Activated T-cell treated with anti-CD3 and anti-CD28 coated beads, Interleukin-2, amount 50 U/mL, for 48 hours (primary cell): ENCODE results near the gene CS.
"Not testable (repeated sequence)": the region's sequence is repeated elsewhere in the genome, so short reads cannot be mapped to it uniquely, and the experiment has no call there.

ENCODE experiments used
- DNase-seq, 2 experiments: peaks; one replicate each; pipeline ENCODE4 v3.0.0-alpha.2; 2020

Gene CS

DNA sequence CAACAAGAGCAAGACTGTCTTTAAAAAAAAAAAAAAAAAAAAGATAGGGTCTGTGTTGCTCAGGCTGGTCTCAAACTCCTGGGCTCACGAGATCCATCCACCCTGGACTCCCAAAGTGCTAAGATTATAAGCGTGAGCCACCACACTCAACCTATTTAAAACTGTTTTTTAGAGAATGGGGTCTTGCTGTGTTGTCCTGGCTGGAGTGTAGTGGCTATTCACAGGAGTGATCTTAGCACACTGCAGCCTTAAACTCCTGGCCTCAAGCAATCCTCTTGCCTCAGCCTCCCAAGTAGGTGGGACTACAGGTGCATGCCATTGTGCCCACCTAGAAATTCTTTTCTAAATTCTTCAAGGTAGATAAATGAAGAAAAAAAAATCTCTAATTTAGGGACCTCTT lies 25.8 kb downstream of the CS start:
- no peak for DNase-seq

DNA sequence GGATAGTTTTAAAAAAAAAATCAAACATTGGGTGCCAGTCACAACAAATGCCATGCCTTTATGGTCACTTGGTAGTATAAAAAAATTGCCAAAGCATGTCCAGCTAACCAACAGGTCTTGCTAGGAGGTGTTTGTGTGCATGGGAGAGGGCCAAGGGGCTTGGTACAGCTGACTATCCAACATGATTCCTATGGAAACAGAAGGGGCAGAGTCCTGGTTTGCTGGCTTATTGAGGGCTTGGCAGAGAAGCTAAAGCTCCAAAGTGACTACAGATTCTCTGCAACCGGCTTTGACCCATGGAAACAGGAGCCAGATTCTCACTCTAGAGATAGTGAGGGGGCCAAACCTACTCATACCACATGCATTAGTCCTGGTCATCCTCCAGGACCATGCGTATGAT lies 27.7 kb downstream of the CS start:
- DNase-seq, result not testable (repeated sequence)

DNA sequence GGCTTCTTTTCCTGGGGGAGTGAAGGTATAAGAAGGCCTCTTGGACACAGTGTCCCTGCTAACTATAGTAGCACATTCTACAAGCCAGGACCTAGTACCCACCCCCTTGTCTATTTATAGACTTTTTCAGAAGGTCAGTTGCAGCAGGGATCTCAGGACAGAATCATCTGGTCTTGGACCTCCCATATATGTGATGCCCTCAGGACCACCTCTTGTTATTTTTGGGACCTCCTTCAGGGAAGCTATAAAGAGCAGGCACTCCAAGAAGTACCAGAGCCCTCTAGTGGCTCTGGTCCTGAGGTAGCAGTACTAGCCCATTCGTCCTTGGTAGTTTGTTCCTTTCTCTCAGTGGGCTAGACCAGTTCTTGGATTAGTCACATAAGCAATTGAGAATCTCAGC lies 29.1 kb downstream of the CS start:
- no peak for DNase-seq

DNA sequence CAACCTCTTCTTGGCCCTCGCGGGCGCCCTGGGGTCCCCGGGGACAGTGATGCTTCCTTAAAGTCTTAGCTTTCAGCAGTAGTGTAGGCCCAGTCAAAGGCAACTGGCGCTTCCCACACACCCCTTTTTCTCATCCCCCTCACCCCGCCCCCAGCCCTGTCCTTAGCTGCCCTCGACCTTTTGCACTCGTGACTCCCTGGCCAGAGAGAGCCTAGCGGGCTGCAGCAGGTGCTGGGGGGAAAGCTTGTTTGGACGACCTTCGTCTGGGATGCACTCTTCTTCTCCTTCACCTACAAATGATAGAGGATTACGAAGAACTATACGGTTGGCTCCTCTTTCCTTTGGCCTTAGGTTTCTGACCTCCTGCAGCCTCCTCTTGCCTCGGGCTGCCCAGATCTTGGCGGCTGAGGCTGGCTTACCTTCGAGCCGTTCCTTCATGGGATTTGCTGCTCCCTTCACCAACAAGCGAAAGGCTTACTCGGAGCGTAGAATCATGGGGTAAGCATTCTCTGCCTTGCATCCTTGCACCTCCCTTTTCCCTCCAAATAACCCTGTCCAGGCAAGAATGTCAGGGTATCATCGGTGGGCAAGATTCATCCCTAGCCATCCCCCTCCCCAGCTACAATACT lies 32.6 kb downstream of the CS start:
- DNase-seq, result no peak

DNA sequence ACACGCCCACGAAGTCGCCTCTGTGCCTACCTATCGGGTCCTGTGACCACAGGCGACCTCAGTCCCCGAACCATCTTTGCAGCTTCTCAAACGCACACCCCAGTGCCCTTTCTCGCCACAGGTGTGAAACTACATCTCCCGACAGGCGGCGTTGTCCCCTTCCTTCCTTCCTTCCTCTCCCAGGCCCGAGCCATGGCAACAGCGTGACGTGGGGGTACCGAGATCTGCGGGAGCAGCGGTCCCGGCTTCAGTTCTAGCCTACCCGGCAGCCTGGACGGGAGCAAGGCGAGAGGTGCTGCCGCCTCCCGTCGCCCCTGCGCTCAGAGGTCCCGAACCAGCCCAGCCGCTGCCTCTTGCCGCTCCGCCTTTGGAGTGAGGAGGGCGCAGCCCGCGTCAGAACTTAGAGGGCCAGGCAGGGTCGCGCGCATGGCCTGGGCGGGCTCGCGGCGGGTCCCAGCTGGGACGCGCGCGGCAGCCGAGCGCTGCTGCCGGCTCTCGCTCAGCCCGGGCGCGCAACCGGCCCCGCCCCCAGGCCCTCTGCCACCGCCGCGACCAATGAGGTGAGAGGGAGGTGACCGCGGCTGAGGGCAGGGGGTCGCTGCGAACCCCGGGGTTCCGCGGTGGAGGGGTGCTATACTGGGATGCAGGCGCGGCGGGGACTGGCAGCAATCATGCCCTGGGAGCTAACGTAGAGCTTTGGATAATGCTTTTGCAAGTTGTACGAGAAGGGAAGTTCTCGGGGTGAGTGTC lies 33.3 kb downstream of the CS start, which contains the start of gene COQ10A:
TSS of gene COQ10A (plus strand) at position 250 of the 750 bp plus-strand sequence. CDS start at position 427, 177 bp downstream.
- peak; percentile 90 to 91 for DNase-seq

DNA sequence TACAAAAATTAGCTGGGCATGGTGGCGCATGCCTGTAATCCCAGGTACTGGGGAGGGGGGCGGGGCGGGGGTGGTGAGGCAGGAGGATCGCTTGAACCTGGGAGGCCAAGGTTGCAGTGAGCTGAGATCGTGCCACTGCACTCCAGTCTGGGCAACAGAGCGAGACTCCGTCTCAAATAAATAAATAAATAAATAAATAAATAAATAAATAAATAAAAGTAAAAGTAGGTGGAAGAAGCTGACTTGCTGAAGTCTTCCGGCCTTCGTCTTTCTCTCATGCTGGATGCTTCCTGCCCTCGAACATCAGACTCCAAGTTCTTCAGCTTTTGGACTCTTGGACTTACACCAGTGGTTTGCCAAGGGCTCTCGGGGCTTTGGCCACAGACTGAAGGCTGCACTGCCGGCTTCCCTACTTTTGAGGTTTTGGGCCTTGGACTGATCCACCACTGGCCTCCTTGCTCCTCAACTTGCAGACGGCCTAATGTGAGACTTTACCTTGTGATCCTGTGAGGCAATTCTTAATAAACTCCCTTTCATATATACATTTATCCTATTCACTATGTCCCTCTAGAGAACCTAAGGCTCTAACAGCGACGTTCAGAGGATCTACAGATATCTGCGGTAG lies 34.0 kb downstream of the CS start:
- not testable (repeated sequence) for DNase-seq

DNA sequence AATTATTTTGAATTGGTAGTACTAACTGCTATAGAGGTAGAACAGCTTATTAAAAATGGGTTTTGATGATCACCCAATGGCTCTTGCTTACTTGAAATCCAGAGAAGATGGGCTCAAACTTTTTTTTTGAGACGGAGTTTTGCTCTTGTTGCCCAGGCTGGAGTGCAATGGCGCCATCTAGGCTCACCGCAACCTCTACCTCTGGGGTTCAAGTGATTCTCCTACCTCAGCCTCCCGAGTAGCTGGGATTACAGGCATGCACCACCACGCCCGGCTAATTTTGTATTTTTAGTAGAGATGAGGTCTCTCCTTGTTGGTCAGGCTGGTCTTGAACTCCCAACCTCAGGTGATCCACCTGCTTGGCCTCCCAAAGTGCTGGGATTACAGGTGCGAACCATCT lies 37.2 kb downstream of the CS start:
- peak; percentile 25 to 32 for DNase-seq

DNA sequence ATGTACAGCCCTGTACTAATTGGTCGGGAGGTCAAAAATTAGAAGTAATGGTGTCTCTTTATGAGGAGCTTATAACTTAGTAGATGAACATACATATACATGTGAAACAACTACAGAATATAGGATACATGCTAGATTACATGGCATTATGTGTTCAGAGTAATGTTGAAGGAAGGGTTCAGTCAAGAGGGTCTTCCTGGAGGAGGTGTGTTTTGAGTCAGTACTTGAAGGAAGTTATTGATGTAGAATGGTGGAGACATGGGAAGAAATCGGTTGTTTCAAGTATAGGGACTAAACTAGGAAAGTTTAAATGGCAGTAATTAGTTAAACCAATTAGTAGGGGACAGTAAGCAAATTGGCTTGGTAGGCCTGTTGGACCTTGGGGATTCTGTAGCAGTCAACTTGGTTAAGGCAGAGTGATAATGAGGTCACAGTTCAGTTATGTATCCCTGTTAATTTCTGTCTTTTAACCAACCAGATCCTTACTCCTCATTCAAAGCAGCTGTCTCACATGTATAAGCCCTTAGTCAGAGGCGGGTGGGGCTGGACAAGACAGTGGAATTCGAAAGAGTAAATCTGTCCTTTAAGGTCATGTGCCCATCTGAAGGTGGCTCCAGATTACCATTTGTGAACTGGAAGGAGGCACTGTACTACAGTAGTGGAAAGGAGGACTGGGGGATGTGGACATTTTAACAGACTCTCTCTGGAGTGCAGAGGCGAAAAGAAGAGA lies 38.5 kb downstream of the CS start:
- no peak for DNase-seq

DNA sequence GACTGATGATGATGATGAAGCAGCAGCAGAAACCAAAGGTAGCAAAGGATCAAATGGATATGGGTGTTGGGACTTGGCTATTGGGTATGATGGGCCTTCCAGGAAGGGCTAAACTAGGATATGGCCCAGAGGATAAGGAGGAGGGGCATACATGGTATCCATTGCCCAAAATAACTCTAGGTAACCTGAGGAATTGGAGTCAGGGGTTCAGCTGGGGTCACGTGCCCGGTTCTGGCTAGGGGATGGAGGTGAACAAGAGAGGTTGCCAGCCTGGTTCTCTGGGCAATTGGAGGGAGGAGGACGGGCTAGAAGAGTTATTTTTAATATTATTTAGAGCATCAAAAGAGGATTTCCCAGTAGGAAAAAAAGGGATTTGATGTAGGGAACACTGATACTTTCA lies 39.2 kb downstream of the CS start:
- no peak for DNase-seq

DNA sequence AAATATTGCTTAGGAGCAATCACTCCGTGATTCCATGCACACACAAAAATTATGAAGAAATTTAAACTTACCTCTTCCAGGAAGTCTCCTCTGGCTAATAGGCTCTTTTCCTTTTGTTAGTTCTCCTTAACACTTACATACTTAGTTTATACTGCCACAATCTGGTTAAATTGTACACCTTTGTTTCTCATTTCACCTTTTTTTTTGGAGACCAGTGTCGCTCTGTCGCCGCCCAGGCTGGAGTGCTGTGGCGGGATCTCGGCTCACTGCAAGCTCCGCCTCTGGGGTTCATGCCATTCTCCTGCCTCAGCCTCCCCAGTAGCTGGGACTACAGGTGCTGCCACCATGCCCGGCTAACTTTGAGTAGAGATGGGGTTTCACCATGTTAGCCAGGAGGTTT lies 39.8 kb downstream of the CS start:
- no peak for DNase-seq

DNA sequence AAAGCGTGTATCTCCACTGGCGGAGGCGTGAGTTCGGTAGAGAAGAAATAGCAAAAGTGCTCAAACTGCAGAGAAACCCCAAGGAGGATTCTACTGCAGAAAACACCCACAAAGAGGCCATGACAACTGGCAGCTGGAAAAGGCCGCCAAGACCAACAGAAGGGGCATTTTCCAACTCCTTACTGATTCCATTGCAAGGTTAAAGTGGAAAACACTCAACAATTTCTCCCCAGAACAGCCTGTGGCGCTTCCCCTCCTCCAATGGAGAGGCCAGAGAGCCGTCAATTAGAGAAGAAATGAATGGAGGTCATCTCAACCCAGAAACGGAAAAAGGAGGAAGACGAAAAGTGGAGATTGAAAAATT lies 41.3 kb downstream of the CS start:
- no peak for DNase-seq

DNA sequence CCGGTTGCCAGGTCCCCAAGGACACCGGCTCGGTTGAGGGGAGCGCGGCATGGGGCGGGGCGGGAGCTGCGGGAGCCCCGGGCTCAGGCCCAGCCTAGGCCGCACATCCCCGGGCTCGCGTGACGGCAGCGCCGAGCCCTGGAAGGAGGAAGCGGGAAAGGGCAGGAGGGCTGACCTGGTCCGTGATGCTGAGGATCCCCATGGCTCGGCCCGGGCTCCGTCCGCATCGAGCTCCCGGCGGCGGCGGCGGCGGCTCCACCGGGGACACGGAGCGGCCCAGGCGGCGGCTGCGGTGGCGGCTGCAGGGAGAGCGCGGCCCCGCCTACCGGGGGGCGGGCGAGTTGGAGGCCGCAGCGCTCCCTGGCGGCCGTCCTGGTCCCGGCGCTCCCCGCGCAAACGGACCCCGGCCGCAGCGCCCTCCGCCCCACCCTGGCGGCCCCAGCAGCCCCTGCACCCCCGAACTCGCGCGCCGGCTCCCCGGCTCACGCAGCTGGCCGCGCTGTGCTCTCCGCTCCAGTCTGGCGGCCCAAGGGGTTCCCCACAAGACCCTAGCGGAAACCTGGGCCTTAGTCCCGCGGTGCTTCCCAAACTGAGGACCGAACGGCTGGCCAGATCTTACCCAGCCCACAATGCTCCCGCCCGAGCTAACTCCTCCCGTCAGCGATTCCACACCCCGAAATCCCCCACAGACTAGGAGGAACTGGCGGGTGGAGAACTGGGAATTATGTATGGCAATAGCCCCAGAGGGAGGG lies 41.9 kb downstream of the CS start, which contains the start of gene ANKRD52:
TSS of gene ANKRD52 (minus strand) at position 317 of the 752 bp plus-strand sequence. CDS start at position 202, 115 bp downstream.
- DNase-seq, result peak; percentile 84 to 88

DNA sequence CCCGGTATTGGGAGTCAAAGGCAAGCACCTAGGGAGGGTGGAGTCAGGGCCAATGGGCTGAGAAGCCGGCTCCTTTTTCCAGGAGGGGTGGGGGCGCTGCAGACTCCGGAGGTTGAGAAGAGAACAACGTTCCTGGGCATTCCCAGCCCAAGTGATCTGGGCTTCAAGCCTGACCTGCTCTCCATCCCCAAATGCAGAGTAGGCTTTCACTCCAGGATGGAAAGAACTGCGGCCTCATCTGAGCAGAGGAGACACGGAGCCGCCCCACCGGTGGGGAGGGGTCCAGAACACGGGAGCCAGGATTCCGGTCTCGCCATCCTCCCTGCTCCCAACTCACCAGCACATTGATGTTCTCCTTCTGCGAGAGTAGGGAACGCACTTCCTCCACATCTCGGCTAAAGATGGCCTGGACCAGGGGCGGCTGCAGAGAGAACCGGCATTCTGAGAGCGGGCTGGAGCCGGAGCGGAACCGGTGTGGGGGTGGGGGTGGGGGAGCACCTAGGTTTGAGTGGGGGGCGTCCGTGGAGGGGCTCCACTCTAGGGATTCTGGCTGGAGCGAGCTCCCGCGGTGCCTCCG lies 42.6 kb downstream of the CS start:
- DNase-seq, result peak in 1 of 2 experiments; percentile 32

DNA sequence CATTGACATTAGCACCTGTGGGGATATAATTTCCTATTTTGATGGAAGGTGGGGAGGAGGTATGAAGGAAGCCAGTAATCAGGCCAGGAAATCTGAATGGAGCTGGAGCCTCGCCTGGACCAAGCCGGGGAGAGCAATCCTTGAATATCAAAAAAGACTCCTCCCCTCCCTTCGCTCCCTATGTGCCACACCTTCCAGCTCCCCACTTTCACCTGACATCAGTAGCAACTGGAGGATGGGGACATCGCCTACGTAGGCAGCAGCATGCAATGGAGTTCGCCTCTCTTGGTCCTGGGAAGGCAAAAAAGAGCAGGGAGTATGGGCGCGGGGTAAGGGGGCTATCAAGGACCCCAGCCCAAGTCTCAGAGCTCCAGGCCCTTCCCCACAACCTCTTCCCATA lies 43.1 kb downstream of the CS start:
- DNase-seq, result no peak

DNA sequence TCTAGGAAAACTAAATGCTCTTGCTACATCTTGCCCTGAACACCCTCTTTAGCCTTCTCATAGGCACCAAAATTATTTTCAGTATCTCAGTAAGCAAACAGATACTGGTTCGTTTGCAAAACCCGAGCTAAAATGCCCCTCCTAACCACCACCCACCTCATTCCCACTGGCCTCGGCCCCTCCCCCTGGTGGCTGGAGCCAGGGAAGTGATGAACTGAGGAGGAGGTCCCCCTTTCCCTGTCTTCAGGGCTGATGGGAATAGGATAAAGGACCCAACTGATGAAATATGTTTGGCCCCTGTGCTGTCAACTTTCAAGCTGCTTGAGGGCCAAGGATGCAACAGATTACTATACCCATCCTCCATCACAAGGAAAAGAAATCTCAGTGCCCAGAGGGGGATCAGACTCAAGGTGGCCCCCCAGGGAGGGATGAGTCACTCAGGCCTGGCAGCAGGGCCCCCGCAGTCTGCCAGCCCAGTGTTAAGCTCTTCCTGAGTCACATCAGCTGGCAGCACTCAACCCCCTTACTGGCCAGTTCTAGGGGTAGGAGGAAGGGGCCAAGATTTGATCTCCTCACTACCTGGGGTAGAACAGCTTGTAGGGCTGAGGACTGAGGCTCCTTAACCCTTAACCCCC lies 43.7 kb downstream of the CS start:
- no peak for DNase-seq

DNA sequence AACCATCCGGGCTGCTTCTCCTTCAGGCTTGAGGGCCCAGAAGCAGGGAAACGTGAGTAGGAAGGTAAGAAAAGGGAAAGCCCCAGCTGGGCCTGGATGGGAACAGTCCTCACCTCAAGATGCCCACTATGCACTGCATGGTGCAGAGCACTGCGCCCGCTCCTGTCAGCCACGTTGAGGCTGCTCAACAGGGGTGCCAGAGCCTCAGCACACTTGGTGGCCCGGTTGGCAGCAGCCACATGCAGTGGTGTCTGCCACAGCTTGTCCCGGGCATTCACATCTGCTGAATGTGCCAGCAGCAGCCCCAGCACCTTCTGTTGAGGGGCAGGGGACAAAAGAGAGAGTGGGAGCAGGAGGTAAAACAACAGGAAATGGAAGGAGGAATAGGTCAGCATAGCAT lies 44.5 kb downstream of the CS start:
- no peak for DNase-seq

DNA sequence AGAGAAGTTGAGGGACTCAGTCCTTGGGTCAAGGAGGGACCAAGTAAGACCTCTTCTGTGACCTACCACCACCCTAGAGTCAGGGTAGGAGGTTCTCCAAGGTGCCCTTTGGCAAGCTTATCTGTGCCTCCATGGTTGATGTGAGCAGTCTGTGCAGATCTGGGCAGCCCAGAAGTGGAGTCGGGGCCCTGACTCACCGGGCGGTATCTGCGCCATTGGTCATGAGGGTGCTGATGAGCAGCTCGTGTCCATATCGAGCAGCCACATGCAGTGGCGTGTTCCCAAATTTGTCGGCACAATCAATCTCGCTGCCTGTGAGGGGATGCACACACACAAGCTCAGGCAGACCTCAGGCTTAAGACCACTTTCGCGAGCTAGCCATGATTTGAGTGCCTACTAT lies 47.0 kb downstream of the CS start:
- DNase-seq, result no peak

DNA sequence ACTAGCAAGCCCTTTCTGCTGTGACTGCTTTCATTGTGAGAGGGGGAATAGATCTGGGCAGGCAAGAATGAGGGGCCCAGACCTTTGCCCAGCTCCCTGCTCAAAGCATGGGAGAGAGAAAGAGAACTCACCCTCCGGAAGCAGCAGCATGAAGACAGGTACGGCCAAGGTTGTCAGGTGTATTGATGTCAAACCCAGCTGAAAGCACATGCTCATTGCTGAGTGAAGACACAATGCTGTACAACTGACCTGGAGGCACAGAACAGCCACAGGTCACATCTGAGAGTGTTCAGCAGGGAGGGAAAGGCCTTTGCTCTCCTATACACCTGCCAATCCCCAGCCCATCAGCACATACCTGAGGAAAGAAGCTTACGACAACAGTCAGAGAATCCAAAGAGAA lies 47.5 kb downstream of the CS start:
- DNase-seq, result no peak

DNA sequence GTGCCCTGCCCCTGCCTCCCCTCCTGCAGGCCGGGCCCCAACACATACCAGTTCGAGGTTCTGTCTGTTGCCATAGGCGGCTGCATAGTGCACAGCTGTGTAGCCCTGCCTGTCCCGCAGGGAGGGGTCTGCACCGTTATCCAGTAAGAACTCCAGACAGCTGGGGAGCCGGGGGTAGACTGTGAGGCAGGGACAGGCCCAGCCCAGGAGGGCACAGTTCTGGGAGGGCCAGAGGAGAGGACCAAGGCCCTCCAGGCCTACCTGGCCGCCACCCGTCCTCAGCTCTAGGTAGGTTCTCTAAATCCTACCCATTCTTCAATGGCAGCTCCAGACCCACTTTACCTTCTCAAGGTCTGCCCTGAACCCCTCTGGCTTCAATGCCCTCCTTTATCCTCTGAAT lies 51.4 kb downstream of the CS start:
- DNase-seq, result no peak

DNA sequence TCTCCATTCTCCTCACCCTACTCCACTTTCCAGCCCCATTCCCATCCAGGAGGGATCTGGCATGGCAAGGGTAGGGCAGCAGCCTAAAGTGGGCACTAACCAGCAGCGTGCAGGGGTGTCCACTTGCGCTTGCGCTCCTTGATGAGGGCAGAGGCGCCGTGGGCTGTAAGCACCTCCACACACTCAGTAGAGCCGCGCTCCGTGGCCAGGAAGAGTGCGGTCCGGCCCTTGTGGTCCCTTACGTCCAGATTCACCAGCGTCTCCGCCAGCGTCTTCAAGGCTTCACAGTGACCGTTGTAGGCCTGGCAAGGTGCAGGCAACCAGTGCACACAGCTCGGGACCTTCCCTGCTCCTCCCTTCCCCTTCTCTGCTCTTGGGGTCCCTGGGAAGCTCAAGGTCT lies 52.2 kb downstream of the CS start:
- DNase-seq, result no peak

DNA sequence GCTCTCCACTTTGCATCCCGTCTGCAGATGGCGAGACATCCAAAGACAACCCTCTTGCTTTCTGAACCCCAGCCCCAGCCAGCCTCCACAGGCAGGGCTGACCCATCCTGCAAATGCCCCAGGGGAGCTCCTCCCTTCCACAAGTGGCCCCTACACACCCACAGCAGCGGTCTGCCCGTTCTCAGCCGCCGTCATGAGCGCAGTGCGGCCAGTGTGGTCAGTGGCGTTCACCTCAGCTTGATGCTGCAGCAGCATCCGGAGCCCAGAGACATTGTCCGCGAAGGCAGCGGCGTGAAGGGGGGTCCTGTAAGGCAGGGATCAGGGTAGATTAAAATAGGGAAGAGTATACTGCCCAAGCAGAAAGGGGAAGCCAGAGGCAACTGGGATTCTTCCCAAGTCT lies 55.6 kb downstream of the CS start:
- DNase-seq, result no peak

DNA sequence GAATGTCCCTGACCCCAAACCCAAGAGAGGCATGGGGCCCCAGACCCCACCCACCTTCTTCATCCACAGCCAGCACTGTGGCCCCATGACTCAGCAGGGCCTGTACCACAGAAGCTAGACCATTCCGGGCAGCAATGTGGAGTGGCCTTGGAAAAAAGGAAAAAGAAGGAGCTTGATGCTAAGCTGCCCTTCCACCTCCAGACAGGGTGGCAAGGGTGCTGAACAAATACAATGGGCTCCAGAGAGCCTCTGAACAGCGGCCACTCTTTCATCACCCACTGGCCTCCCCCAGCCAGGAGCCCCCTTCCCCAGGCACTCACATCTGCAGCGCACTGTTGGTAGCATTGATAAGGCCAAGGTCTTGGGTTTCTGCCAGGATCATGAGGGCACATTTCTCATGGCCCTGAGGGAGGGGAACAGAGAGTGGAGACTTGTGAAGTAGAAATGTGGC lies 56.4 kb downstream of the CS start:
- no peak for DNase-seq
